Dermis microvascular lymphatic vessel endothelial cell (primary cell): Measurements from ENCODE around the gene CKMT1B. TPM values are rescaled to one million over a fixed set of nuclear protein-coding genes. Genes with fewer than 3 reads are reported as not detected.
"Not testable (repeated sequence)": the region's sequence is repeated elsewhere in the genome, so short reads cannot be mapped to it uniquely, and the experiment has no call there.

Experiments used
- DNase-seq, 2 donors: peaks; one replicate each; pipeline versions ENCODE4 v3.0.0 to v3.0.0-alpha.2; 2010; ENCODE audit warnings: low read depth in 2 of 2
- total RNA-seq: library from RNA; depleted of rRNA; stranded (reverse); fragments of >200 nt; gene quantifications from 2 replicates; pipeline ENCODE4 v1.2.1, GENCODE V29; 2014

CKMT1B gene
- total RNA-seq, result not detected in 2 replicates

DNA sequence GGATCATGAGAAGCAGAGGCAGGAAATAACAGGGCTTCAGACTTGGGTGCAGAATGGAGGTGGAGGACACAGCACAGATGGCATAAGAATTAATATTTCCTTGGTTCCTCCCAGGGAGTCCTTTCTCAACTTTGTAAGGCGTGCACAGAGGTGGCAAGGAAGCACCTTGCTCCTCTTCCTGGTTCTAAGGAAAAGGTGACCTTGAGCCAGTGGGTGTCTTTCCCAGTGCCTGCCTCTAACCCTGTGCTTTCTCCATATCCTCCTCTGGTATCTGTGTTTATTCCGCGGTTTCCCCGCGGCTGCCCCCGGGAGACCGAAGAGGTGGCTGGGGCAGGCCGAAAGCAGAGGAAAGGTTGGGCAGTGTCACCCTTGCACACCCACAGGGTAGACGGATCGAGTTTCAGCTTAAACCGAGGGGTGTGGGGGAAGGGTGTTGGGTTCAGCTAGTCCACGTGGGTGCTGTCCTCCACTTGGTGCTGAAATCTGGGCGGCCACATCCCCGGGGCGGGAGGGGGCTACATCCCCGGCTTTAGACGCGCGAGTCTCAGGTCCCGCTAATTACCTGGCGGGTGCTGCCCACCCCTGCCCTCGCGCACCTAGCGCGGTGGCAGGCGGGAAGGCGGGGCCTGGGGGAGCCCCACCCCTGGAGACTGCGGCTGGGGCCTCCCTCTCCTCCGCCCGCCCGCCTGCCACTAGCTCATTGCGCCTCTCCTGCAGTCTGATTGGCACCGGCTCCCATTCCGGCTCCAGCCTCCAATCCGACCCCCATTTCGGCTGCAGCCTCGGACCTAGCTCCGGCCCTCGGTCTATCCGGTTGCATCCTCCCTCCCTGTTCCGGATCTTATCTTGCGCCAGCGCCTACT lies at the start of gene CKMT1B:
Gene CKMT1B, plus strand, starts transcription at position 700 of the 863 bp plus-strand sequence. CDS start 192 bp downstream, outside the sequence.
- not testable (repeated sequence) for DNase-seq

GRCh38 chr15:43544266-43544665 lies 49.6 kb upstream of the CKMT1B start:
- DNase-seq, result no peak

GRCh38 chr15:43545426-43545825 lies 48.4 kb upstream of the CKMT1B start:
- no peak for DNase-seq

- no peak for DNase-seq
Observed at GRCh38 chr15:43547539-43547938, 46.3 kb upstream of the CKMT1B start.

DNA sequence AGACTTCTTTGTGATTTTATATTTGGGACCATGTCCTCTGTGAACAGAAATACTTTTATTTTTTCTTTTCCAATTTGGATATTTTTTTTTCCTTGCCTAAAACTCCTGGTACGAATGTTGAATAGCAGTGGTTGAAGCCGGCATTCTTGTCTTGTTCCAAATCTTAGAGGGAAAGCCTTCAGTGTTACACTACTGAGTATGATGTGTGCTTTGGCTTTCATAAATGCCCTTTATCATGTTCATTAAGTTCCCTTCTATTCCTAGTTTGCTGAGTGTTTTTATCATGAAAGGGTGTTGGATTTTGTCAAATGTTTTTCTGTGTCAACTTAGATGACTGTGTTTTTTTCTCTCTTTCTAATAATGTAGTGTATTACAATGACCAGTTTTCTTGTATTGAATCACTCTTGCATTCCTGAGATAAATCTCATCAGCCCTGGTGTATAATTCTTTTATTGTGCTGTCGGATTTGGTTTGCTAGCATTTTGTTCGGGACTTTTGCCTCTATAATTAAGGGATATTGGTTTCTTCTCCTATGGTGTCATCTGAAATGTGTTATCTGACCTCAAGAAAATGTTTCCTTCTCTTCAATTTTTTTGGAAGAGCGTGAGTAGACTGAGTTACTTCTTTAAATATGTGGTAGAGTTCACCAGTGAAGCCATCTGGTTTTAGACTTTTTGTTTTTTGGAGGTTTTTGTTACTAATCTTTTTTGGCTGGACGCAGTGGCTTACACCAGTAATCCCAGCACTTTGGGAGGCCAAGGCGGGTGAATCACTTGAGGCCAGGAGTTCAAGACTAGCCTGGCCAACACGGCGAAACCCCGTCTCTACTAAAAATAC lies 43.1 kb upstream of the CKMT1B start:
- no peak for DNase-seq

DNA sequence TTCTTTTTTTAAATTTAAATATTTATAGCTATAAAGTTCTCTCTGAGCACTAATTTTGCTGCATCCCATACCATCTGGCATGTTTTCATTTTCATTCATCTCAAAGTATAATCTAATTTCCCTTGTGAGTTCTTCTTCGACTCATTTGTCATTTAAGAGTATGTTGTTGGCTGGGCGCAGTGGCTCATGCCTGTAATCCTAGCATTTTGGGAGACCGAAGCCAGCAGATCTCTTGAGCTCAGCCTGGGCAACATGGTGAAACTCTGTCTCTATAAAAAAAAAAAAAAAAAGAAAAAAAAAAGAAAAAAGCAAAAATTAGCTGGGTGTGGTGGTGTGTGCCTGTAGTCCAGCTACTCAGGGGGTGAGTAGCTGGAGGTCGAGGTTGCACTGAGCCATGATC lies 41.6 kb upstream of the CKMT1B start:
- DNase-seq, result no peak

DNA sequence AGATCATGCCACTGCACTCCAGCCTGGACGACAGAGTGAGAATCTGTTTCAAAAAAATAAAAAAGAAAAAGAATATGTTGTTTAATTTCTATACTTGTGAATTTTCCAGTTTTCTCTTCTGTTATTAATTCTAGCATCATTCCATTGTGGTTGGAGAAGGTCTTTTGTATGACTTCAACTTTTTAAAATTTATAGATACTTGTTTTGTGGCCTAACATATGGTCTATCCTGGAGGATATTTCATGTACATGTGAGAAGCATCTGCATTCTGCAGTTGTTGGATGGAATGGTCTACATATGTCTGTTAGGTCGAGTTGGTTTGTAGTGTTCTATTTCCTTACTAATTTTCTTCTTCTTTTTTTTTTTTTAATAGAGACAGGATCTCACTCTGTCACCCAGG lies 40.8 kb upstream of the CKMT1B start:
- no peak for DNase-seq

- DNase-seq, result not testable (repeated sequence)
Observed at GRCh38 chr15:43562753-43563152, 31.1 kb upstream of the CKMT1B start.

DNA sequence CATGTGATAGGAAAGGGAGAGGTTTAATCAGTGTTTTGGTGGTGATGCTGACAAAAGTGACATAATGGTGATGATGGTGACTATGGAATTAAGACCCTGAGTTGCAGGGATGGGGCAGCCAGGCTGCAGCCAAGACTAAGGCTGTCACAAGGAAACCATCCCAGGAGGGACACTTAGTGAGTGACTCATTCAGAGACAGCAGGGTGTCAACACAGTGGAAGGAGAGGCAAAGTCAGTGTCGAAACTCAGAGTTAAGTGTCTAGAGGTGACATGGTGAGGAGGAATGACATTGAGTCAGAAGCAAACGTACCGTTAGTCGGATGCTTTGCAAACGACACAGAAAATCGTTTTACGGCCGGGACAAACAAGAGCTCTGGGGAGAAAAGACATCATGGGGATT lies 30.0 kb upstream of the CKMT1B start:
- DNase-seq, result not testable (repeated sequence)

GRCh38 chr15:43566615-43567014 lies 27.2 kb upstream of the CKMT1B start:
- DNase-seq, result not testable (repeated sequence)

DNA sequence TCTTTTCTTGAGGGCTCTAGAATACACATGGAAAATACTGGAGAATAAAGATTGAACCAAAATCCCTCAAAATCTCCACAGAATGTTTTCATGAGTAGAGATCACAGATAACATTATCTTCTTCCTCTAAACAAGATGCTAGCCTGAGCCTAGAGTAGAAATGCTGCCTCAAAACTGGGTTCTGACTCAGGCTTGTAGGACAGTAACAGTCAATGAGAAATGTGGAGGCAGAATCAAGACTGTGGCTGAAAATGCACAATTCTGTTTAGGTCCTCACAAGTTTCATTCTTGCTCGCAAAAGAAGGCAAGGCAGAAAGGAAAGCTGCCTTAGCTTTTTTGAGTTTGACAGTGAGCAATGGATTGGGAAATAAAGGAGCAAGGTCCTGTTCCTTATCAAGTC lies 19.2 kb upstream of the CKMT1B start:
- not testable (repeated sequence) for DNase-seq

- DNase-seq, result not testable (repeated sequence)
Observed at GRCh38 chr15:43589778-43590466, 3.9 kb upstream of the CKMT1B start, which contains the start of gene PPIP5K1. PPIP5K1 (minus strand) TSS chr15:43590208; CDS start chr15:43584504, 5,704 bp downstream.

- not testable (repeated sequence) for DNase-seq
Observed at GRCh38 chr15:43592841-43593240, 986 bp upstream of the CKMT1B start.

DNA sequence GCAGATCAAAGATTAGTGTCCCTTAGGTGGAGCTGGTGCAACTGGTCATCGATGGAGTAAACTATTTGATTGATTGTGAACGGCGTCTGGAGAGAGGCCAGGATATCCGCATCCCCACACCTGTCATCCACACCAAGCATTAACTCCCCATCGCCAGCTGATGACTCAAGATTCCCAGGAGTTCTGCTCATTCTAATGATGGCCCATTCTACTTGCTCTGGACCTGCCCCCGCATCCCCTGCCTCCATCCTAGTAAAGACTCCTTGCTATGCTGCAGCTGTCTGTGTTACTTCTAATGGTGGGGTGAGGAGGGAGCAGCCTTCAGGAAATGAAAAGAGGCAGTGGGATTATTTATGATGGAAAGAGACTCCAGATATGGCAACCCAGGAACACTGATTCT lies 5.3 kb downstream of the CKMT1B start:
- not testable (repeated sequence) for DNase-seq

GRCh38 chr15:43600200-43600599 lies 6.4 kb downstream of the CKMT1B start:
- not testable (repeated sequence) for DNase-seq

- DNase-seq, result not testable (repeated sequence)
Observed at GRCh38 chr15:43602233-43602632, 8.4 kb downstream of the CKMT1B start.

GRCh38 chr15:43617750-43618149 lies 23.9 kb downstream of the CKMT1B start:
- DNase-seq, result not testable (repeated sequence)

- DNase-seq, result not testable (repeated sequence)
Observed at GRCh38 chr15:43618700-43619099, 24.9 kb downstream of the CKMT1B start, which contains the start of gene STRC. STRC (minus strand) TSS chr15:43618800; CDS start chr15:43618722, 78 bp downstream.

GRCh38 chr15:43622068-43622799 lies 28.4 kb downstream of the CKMT1B start:
- not testable (repeated sequence) for DNase-seq

DNA sequence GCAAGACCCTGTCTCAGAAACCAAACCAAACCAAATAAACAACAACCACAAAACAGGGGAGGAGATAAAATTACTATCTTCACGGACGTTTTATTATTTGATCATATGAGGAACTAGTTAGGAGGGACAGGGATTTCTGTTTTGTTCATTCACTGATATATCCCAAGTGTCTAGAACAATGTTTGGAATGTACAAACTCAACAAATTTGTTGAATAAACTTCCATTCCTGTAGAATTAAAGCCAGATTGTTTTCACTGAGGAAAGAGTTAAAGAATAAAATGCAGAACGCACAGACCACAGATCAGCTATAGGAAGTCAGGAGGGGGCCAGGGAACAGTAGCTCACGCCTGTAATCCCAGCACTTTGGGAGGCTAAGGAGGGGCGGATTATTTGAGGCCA lies 31.3 kb downstream of the CKMT1B start:
- no peak for DNase-seq

DNA sequence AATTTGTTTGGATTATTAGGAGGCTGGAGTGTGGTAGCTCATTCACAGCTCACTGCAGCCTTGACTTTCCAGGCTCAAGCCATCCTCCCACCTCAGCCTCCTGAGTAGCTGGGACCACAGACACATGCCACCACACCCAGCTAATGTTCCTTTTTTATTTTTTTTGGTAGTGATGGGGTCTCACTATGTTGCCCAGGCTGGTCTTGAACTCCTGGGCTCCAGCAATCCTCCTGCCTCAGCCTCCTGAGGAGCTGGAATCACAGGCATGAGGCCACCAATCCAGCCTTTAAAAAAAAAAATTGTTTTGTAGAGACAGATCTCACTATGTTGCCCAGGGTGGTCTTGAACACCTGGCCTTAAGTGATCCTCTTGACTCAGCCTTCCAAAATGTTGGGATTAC lies 33.1 kb downstream of the CKMT1B start:
- not testable (repeated sequence) for DNase-seq
